ENCODE results near the gene SEMA3C.

The SEMA3C gene

GRCh38 chr7:80785961-80786536 is 132.8 kb downstream of the SEMA3C start:
- Histone ChIP-seq H3K9me3 (ENCODE audit: control insufficient read depth, low read length) (no peaks in the 10 kb centered on the region), H3K27ac (ENCODE audit: insufficient read depth, low read length, poor library complexity, severe bottlenecking) (no peak overlapping the region), H3K4me3 (ENCODE audit: insufficient read depth, low read depth, low read length, poor library complexity, severe bottlenecking) (no peak overlapping the region), H3K27me3 (replicated peaks; ENCODE audit: control insufficient read depth, insufficient read depth, low read length, poor library complexity, severe bottlenecking) (no peaks in the 10 kb centered on the region), H3K4me1 (ENCODE audit: control insufficient read depth, insufficient read depth, low read length, poor library complexity, severe bottlenecking) (no peaks in the 10 kb centered on the region), H3K36me3 (ENCODE audit: control insufficient read depth, insufficient read depth, low read length) (no peaks in the 10 kb centered on the region)
- DNase-seq: no peak

GRCh38 chr7:80785276-80785675 is 133.6 kb downstream of the SEMA3C start:
- DNase-seq: no peak
- H3K9me3 ChIP-seq (ENCODE audit: control insufficient read depth, low read length): no peaks in the 10 kb centered on the region
- no peaks in the 10 kb centered on the region for H3K36me3 ChIP-seq (ENCODE audit: control insufficient read depth, insufficient read depth, low read length)
- no peak overlapping the region for H3K4me3 ChIP-seq (ENCODE audit: insufficient read depth, low read depth, low read length, poor library complexity, severe bottlenecking)
- H3K27ac ChIP-seq (ENCODE audit: insufficient read depth, low read length, poor library complexity, severe bottlenecking): no peak overlapping the region
- H3K27me3 ChIP-seq (replicated peaks; ENCODE audit: control insufficient read depth, insufficient read depth, low read length, poor library complexity, severe bottlenecking): no peaks in the 10 kb centered on the region
- no peaks in the 10 kb centered on the region for H3K4me1 ChIP-seq (ENCODE audit: control insufficient read depth, insufficient read depth, low read length, poor library complexity, severe bottlenecking)

GRCh38 chr7:80783678-80784327 is 135.0 kb downstream of the SEMA3C start:
- H3K4me1 ChIP-seq (ENCODE audit: control insufficient read depth, insufficient read depth, low read length, poor library complexity, severe bottlenecking): no peaks in the 10 kb centered on the region
- no peak overlapping the region for H3K27ac ChIP-seq (ENCODE audit: insufficient read depth, low read length, poor library complexity, severe bottlenecking)
- H3K4me3 ChIP-seq (ENCODE audit: insufficient read depth, low read depth, low read length, poor library complexity, severe bottlenecking): no peak overlapping the region
- H3K27me3 ChIP-seq (replicated peaks; ENCODE audit: control insufficient read depth, insufficient read depth, low read length, poor library complexity, severe bottlenecking): no peaks in the 10 kb centered on the region
- H3K9me3 ChIP-seq (ENCODE audit: control insufficient read depth, low read length): no peaks in the 10 kb centered on the region
- no peaks in the 10 kb centered on the region for H3K36me3 ChIP-seq (ENCODE audit: control insufficient read depth, insufficient read depth, low read length)
- DNase-seq: no peak

GRCh38 chr7:80783186-80783677 is 135.6 kb downstream of the SEMA3C start:
- no peaks in the 10 kb centered on the region for H3K9me3 ChIP-seq (ENCODE audit: control insufficient read depth, low read length)
- no peak for DNase-seq
- no peak overlapping the region for H3K4me3 ChIP-seq (ENCODE audit: insufficient read depth, low read depth, low read length, poor library complexity, severe bottlenecking)
- no peaks in the 10 kb centered on the region for H3K36me3 ChIP-seq (ENCODE audit: control insufficient read depth, insufficient read depth, low read length)
- H3K27me3 ChIP-seq (replicated peaks; ENCODE audit: control insufficient read depth, insufficient read depth, low read length, poor library complexity, severe bottlenecking): no peaks in the 10 kb centered on the region
- H3K27ac ChIP-seq (ENCODE audit: insufficient read depth, low read length, poor library complexity, severe bottlenecking): no peak overlapping the region
- no peaks in the 10 kb centered on the region for H3K4me1 ChIP-seq (ENCODE audit: control insufficient read depth, insufficient read depth, low read length, poor library complexity, severe bottlenecking)

GRCh38 chr7:80781561-80781979 is 137.3 kb downstream of the SEMA3C start:
- Histone ChIP-seq H3K4me1 (ENCODE audit: control insufficient read depth, insufficient read depth, low read length, poor library complexity, severe bottlenecking) (no peaks in the 10 kb centered on the region), H3K27ac (ENCODE audit: insufficient read depth, low read length, poor library complexity, severe bottlenecking) (no peak overlapping the region), H3K9me3 (ENCODE audit: control insufficient read depth, low read length) (no peaks in the 10 kb centered on the region), H3K27me3 (replicated peaks; ENCODE audit: control insufficient read depth, insufficient read depth, low read length, poor library complexity, severe bottlenecking) (no peaks in the 10 kb centered on the region), H3K36me3 (ENCODE audit: control insufficient read depth, insufficient read depth, low read length) (no peaks in the 10 kb centered on the region), H3K4me3 (ENCODE audit: insufficient read depth, low read depth, low read length, poor library complexity, severe bottlenecking) (no peak overlapping the region)
- no peak for DNase-seq

GRCh38 chr7:80781146-80781545 is 137.7 kb downstream of the SEMA3C start:
- Histone ChIP-seq H3K27me3 (replicated peaks; ENCODE audit: control insufficient read depth, insufficient read depth, low read length, poor library complexity, severe bottlenecking) (no peaks in the 10 kb centered on the region), H3K4me3 (ENCODE audit: insufficient read depth, low read depth, low read length, poor library complexity, severe bottlenecking) (no peak overlapping the region), H3K4me1 (ENCODE audit: control insufficient read depth, insufficient read depth, low read length, poor library complexity, severe bottlenecking) (no peaks in the 10 kb centered on the region), H3K27ac (ENCODE audit: insufficient read depth, low read length, poor library complexity, severe bottlenecking) (no peak overlapping the region), H3K9me3 (ENCODE audit: control insufficient read depth, low read length) (no peaks in the 10 kb centered on the region), H3K36me3 (ENCODE audit: control insufficient read depth, insufficient read depth, low read length) (no peaks in the 10 kb centered on the region)
- DNase-seq: no peak

GRCh38 chr7:80779456-80779855 is 139.4 kb downstream of the SEMA3C start:
- Histone ChIP-seq H3K4me3 (ENCODE audit: insufficient read depth, low read depth, low read length, poor library complexity, severe bottlenecking) (no peak overlapping the region), H3K27me3 (replicated peaks; ENCODE audit: control insufficient read depth, insufficient read depth, low read length, poor library complexity, severe bottlenecking) (no peaks in the 10 kb centered on the region), H3K27ac (ENCODE audit: insufficient read depth, low read length, poor library complexity, severe bottlenecking) (no peak overlapping the region), H3K4me1 (ENCODE audit: control insufficient read depth, insufficient read depth, low read length, poor library complexity, severe bottlenecking) (no peaks in the 10 kb centered on the region), H3K36me3 (ENCODE audit: control insufficient read depth, insufficient read depth, low read length) (no peaks in the 10 kb centered on the region), H3K9me3 (ENCODE audit: control insufficient read depth, low read length) (no peaks in the 10 kb centered on the region)
- no peak for DNase-seq

GRCh38 chr7:80775897-80776296 is 143.0 kb downstream of the SEMA3C start:
- no peak overlapping the region for H3K4me3 ChIP-seq (ENCODE audit: insufficient read depth, low read depth, low read length, poor library complexity, severe bottlenecking)
- no peaks in the 10 kb centered on the region for H3K27me3 ChIP-seq (replicated peaks; ENCODE audit: control insufficient read depth, insufficient read depth, low read length, poor library complexity, severe bottlenecking)
- no peak overlapping the region for H3K27ac ChIP-seq (ENCODE audit: insufficient read depth, low read length, poor library complexity, severe bottlenecking)
- DNase-seq: no peak
- no peaks in the 10 kb centered on the region for H3K4me1 ChIP-seq (ENCODE audit: control insufficient read depth, insufficient read depth, low read length, poor library complexity, severe bottlenecking)
- H3K36me3 ChIP-seq (ENCODE audit: control insufficient read depth, insufficient read depth, low read length): no peaks in the 10 kb centered on the region
- H3K9me3 ChIP-seq (ENCODE audit: control insufficient read depth, low read length): no peaks in the 10 kb centered on the region

- Histone ChIP-seq H3K27ac (ENCODE audit: insufficient read depth, low read length, poor library complexity, severe bottlenecking) (no peak overlapping the region), H3K36me3 (ENCODE audit: control insufficient read depth, insufficient read depth, low read length) (no peaks in the 10 kb centered on the region), H3K4me3 (ENCODE audit: insufficient read depth, low read depth, low read length, poor library complexity, severe bottlenecking) (no peak overlapping the region), H3K4me1 (ENCODE audit: control insufficient read depth, insufficient read depth, low read length, poor library complexity, severe bottlenecking) (no peaks in the 10 kb centered on the region), H3K27me3 (replicated peaks; ENCODE audit: control insufficient read depth, insufficient read depth, low read length, poor library complexity, severe bottlenecking) (no peaks in the 10 kb centered on the region), H3K9me3 (ENCODE audit: control insufficient read depth, low read length) (no peaks in the 10 kb centered on the region)
- no peak for DNase-seq
Measured at GRCh38 chr7:80775482-80775881, 143.4 kb downstream of the SEMA3C start.

GRCh38 chr7:80774843-80775242 is 144.0 kb downstream of the SEMA3C start:
- Histone ChIP-seq H3K4me1 (ENCODE audit: control insufficient read depth, insufficient read depth, low read length, poor library complexity, severe bottlenecking) (no peaks in the 10 kb centered on the region), H3K27me3 (replicated peaks; ENCODE audit: control insufficient read depth, insufficient read depth, low read length, poor library complexity, severe bottlenecking) (no peaks in the 10 kb centered on the region), H3K36me3 (ENCODE audit: control insufficient read depth, insufficient read depth, low read length) (no peaks in the 10 kb centered on the region), H3K4me3 (ENCODE audit: insufficient read depth, low read depth, low read length, poor library complexity, severe bottlenecking) (no peak overlapping the region), H3K9me3 (ENCODE audit: control insufficient read depth, low read length) (no peaks in the 10 kb centered on the region), H3K27ac (ENCODE audit: insufficient read depth, low read length, poor library complexity, severe bottlenecking) (no peak overlapping the region)
- no peak for DNase-seq

Data from effector memory CD4-positive, alpha-beta T cell (primary cell).